Keratinocyte (primary cell): ENCODE measurements around the gene HSPB2. TPM values are rescaled to one million over a fixed set of nuclear protein-coding genes. Genes with fewer than 3 reads are reported as not detected.

Source experiments
- DNase-seq: peaks from one replicate; pipeline ENCODE4 v3.0.0-alpha.2; 2011; ENCODE audit warnings: low read depth, missing footprints, low spot score
- FAIRE-seq: peaks from 2 replicates; lab custom pipeline; 2011; peaks lifted over from hg19 to GRCh38; lab: Jason Lieb, UNC
- H2AFZ ChIP-seq: 2 replicates; pipeline ENCODE4 v1.6.0; 2012; ENCODE audit warnings: low read length, control low read depth, inconsistent platforms; ENCODE audit not compliant: control insufficient read depth
- H3K27ac ChIP-seq: 2 replicates; pipeline ENCODE4 v1.5.1; 2011; ENCODE audit warnings: low read length; ENCODE audit not compliant: control insufficient read depth, insufficient read depth
- H3K27me3 ChIP-seq: 3 replicates; pipeline ENCODE4 v1.6.0; 2011; ENCODE audit warnings: low read length; ENCODE audit not compliant: control insufficient read depth, insufficient read depth; ENCODE audit errors: extremely low read depth
- H3K36me3 ChIP-seq, 2 experiments: 2 replicates in 1 of 2; 3 replicates in 1 of 2; pipeline ENCODE4 v1.5.1; 2011; ENCODE audit warnings: low read length in 2 of 2, mild to moderate bottlenecking in 1 of 2; ENCODE audit not compliant: control insufficient read depth in 2 of 2, insufficient read depth in 2 of 2; ENCODE audit errors: extremely low read depth in 1 of 2
- H3K4me1 ChIP-seq: 3 replicates; pipeline ENCODE4 v1.5.1; 2011; ENCODE audit warnings: low read length; ENCODE audit not compliant: control insufficient read depth, insufficient read depth; ENCODE audit errors: extremely low read depth
- H3K4me2 ChIP-seq: 3 replicates; pipeline ENCODE4 v1.6.0; 2011; ENCODE audit warnings: low read depth, low read length; ENCODE audit not compliant: control insufficient read depth, insufficient read depth; ENCODE audit errors: extremely low read depth
- H3K4me3 ChIP-seq, 3 experiments: fragments of 200-600 bp in 1 of 3; sonication (generic) in 1 of 3; 2 replicates in 2 of 3; 3 replicates in 1 of 3; pipeline ENCODE4 v1.5.1; 2011 to 2016; ENCODE audit warnings: low read length in 3 of 3, mild to moderate bottlenecking in 3 of 3, control low read depth in 2 of 3, inconsistent platforms in 1 of 3, low read depth in 1 of 3, mixed read lengths in 1 of 3, mixed run types in 1 of 3, moderate library complexity in 1 of 3; ENCODE audit not compliant: control insufficient read depth in 2 of 3, insufficient read depth in 2 of 3; ENCODE audit errors: extremely low read depth in 1 of 3
- H3K79me2 ChIP-seq: 2 replicates; pipeline ENCODE4 v1.6.0; 2012; ENCODE audit warnings: low read length; ENCODE audit not compliant: control insufficient read depth, insufficient read depth
- H3K9ac ChIP-seq: 3 replicates; pipeline ENCODE4 v1.6.0; 2011; ENCODE audit warnings: low read length; ENCODE audit not compliant: control insufficient read depth, insufficient read depth; ENCODE audit errors: extremely low read depth
- H3K9me1 ChIP-seq: 3 replicates; pipeline ENCODE4 v1.6.0; 2011; ENCODE audit warnings: low read length; ENCODE audit not compliant: control insufficient read depth, insufficient read depth; ENCODE audit errors: extremely low read depth
- H3K9me3 ChIP-seq: 2 replicates; pipeline ENCODE4 v1.5.1; 2012; ENCODE audit warnings: low read depth, low read length; ENCODE audit not compliant: control insufficient read depth
- H4K20me1 ChIP-seq: 3 replicates; pipeline ENCODE4 v1.6.0; 2011; ENCODE audit warnings: low read length; ENCODE audit not compliant: control insufficient read depth, insufficient read depth; ENCODE audit errors: extremely low read depth
- CTCF ChIP-seq, 3 experiments: IDR thresholded peaks in 1 of 3; conservative IDR thresholded peaks in 1 of 3; optimal IDR thresholded peaks in 1 of 3; 2 replicates in 2 of 3; 3 replicates in 1 of 3; pipeline versions ENCODE3 to v1.5.1; 2011; ENCODE audit warnings: low read length in 3 of 3, mild to moderate bottlenecking in 3 of 3, moderate library complexity in 2 of 3, control low read depth in 1 of 3, inconsistent platforms in 1 of 3; ENCODE audit not compliant: insufficient read depth in 2 of 3; ENCODE audit errors: extremely low read depth in 1 of 3
- EZH2 ChIP-seq: IDR thresholded peaks from one replicate; pipeline ENCODE4 v1.6.1; 2012; ENCODE audit warnings: inconsistent platforms, mild to moderate bottlenecking, low read length, moderate library complexity
- dilution Hi-C: fragments of 300-500 bp; cut with MboI; formaldehyde crosslinking; loops from one replicate; pipeline ENCODE4 v1.7.0; 2020; ENCODE audit warnings: low sequenced_read_pairs; ENCODE audit not compliant: extremely low pct_ligation_motif_present
- polyA plus RNA-seq, 5 experiments: library from polyadenylated mRNA; depleted of rRNA in 3 of 5; stranded (reverse) in 3 of 5; stranded (forward) in 1 of 5; unstranded in 1 of 5; fragments of >200 nt; gene quantifications; 1 replicate in 1 of 5; 2 replicates in 3 of 5; 3 replicates in 1 of 5; pipeline versions ENCODE4 v1.2.1 to v1.2.3, GENCODE V29; 2011 to 2012; ENCODE audit warnings: missing spikeins in 2 of 5, low read depth in 1 of 5, low replicate concordance in 1 of 5

HSPB2 gene
- polyA plus RNA-seq, 1 donor (not counting 4 experiments of a cell fraction or from before 2014, with no cell fraction given) = 0.22 TPM

DNA sequence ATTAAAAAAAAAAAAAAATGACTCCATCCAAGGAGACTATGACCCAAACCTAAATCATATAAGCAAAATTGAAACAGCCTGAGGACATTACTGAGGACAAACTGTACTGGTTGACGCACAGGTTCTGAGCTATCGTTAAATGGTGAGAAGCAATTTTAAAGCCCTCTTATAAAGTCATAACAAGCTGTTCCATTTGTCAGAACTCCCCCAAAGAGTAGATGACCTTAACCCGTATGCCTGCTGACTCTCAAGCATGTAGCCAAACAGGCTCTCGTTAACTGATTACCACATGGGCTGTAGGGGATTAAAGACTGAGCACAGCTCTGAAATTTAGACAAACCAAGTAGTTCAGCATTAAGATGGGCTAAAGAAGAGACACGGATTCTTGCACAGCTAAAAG, 3.2 kb upstream of the HSPB2 start:
- dilution Hi-C loops = no loop called here
- no peak for FAIRE-seq

DNA sequence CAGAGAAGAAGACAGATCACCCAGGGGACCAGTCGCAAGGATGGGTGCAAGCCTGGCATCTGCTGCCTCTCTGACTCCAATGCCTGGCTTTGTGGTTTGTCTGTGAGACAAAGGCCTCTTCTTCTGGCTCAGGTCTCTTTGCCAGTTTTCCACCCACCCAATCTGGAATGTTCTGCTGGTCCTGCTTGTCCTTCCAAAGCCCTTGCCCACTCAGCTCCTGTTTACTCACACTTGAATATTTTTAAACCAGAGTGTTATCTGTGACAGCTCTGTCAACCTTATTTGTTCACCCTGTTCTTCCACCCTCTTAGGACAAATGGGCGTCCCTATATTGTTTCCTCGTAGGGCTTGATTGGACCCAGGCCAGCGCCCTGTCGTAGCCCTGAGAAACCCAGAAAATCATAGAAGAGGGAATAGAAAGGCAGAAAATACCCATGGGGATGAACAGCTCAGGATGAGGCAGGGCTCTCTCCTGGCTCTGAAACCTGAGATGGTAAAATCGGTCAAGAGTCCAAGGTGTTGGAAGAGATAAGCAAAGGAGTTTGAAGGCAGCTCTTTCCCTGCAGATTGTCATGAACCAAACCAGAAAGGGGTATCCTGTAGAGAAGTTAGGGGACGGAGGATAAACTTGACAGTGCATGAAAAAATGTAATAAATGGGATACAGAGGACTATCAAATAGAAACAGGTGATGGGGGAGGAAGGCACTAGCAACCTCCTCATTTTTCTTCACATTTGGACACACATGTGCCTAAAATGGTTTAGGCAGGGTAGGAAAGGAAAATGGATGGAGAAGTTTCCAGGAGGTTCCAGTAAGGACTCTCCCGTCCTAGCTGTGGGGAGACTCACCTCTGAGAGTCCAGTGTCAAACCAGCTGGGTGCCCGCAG, 1.6 kb upstream of the HSPB2 start:
- DNase-seq = no peak
- Histone ChIP-seq H3K4me2 (peak overlapping the region; percentile 54), H3K4me1 (peaks cover 14% of the 10 kb centered on the region), H3K9me3 (no peaks in the 10 kb centered on the region), H2AFZ (no peak overlapping the region), H3K4me3 (peak overlapping the region in 1 of 3 experiments; percentile 24), H3K27me3 (peaks cover 3% of the 10 kb centered on the region), H3K9ac (no peak overlapping the region), H4K20me1 (no peaks in the 10 kb centered on the region), H3K36me3 (no peaks in the 10 kb centered on the region), H3K27ac (no peak overlapping the region), H3K79me2 (no peaks in the 10 kb centered on the region), H3K9me1 (no peaks in the 10 kb centered on the region)
- FAIRE-seq = no peak
- TF ChIP-seq CTCF (optimal IDR thresholded peaks at IDR 0.05 in 1 of 3, IDR thresholded peaks at IDR 0.05 in 1 of 3, conservative IDR thresholded peaks at IDR 0.05 in 1 of 3; ENCODE audit: extremely low read depth in 1 of 3, insufficient read depth in 2 of 3, low read length in 3 of 3) (no peak), EZH2 (no peak)
- dilution Hi-C loops = no loop called here

More for the DNA sequence above, 3.2 kb upstream of the HSPB2 start:
- Histone ChIP-seq H3K4me1 (peaks cover 14% of the 10 kb centered on the region), H3K79me2 (no peaks in the 10 kb centered on the region), H3K27ac (no peak overlapping the region), H3K9ac (no peak overlapping the region), H3K4me2 (no peak overlapping the region), H4K20me1 (no peaks in the 10 kb centered on the region), H3K36me3 (no peaks in the 10 kb centered on the region), H3K9me1 (no peaks in the 10 kb centered on the region), H2AFZ (no peak overlapping the region), H3K4me3 (no peak overlapping the region), H3K27me3 (peaks cover 3% of the 10 kb centered on the region), H3K9me3 (no peaks in the 10 kb centered on the region)
- TF ChIP-seq EZH2 (no peak), CTCF (optimal IDR thresholded peaks at IDR 0.05 in 1 of 3, IDR thresholded peaks at IDR 0.05 in 1 of 3, conservative IDR thresholded peaks at IDR 0.05 in 1 of 3; ENCODE audit: extremely low read depth in 1 of 3, insufficient read depth in 2 of 3, low read length in 3 of 3) (no peak)
- no peak for DNase-seq
